ENCODE measurements around the gene C12orf75.

C12orf75 gene

DNA sequence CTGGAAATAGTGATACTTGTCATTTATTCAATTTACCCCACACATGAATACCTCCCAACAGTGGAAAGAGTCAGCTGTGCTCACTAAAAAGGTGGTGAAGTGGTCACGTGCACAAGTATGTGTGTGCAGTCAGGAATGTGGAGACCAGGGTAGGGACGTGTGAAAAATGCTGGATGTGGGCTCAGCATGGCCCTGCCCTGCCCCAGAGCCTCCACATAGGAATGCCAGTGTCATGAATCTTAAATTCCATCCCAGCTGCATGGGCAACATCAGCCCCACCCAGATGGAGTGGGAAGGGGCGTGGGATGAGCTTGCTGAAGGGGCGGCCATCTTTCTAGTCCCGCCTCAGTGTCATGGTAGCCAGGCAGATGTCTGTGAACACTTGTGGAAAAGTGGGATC lies 87.7 kb downstream of the C12orf75 start:
- no peak for DNase-seq (ENCODE audit: low read depth in 3 of 3)

DNA sequence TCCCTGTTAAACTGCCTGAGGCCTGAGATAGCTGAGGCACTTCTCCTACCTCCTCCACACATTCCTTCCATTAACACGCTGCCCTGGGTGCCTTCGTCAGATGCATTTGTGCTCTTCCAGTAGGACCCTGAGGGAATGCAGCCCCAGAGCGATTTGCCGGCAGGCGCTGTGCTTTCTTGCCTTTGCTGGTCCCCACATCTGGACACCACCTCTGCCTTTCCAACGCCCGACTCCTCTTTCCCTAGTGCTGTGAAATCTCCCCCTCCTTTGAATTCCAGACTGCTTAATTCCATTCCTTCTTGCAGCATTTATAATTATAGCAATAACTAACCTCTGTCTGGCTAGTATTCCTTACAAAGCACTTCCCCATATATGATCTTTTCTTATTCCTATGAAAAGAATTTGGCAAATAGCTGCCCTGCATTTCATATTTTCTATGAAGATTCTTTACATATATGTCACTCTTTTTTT lies 88.4 kb downstream of the C12orf75 start:
- no peak for DNase-seq (ENCODE audit: low read depth in 3 of 3)

GRCh38 chr12:105419606-105420005 lies 89.1 kb downstream of the C12orf75 start:
- no peak for DNase-seq (ENCODE audit: low read depth in 3 of 3)

DNA sequence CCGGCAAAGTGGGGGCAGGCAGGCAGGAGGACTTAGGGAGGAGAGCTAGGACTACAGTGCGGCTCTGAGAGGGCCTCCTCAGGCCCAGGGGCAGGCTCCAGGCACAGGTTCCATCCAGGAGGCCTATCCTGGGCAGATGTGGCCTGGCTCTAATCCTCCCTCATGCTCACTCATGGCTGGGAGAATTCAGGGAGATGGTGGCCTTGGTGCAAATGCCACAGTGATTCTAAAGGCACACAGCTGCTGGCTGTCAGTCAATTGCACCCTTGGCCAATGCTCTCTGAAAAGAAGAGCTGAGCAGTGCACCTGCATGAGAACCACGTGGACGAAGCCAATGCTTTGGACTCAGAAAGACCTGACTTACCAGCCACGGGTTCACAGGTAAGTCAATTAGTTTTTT lies 89.6 kb downstream of the C12orf75 start:
- DNase-seq (ENCODE audit: low read depth in 3 of 3): no peak

DNA sequence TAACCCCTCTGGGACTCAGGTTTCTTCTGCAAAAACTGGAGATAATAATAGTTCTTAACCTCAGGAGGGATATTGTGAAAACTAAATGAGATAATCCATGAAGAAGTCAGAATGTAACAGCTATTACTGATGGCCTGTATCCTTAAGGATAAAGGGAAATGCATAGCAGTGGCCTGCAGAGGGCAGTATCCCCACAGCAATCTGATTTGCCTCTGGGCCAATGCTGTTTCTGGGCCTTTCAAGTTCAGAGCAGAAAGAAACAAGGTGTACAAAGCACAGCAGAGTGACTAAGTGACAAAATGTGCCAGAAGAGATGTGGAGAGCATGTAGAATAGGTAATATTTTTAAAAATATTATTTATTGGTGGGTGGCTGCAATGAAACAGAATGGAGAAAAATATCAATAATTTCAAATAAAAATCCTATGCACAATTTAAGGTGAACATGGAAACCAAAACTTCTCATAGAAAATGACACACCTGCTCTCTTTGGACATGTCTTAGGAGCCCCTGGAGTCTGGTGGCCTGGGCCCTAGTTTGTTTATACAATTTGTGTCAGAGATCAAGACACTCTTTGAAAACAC lies 90.3 kb downstream of the C12orf75 start:
- DNase-seq (ENCODE audit: low read depth in 3 of 3): peak; percentile 25 to 62 (median 42)

Measured in stimulated activated CD4-positive, alpha-beta T cell treated with anti-CD3 and anti-CD28 coated beads, TNF-alpha, amount 100 ng/mL, for 24 hours (primary cell).